UCSD-AML1 (cell line): Measurements from ENCODE around the gene C1orf167.
A peak's percentile ranks its signal among the peaks of the same experiment; 100 is the strongest.

Experiments
- DNase-seq: peaks from one replicate; lab custom pipeline; 2025; ENCODE audit not compliant: unreplicated experiment; lab: John Stamatoyannopoulos, UW

The C1orf167 gene

GRCh38 chr1:11735854-11736745 is 25.9 kb upstream of the C1orf167 start, which contains the start of gene AGTRAP:
AGTRAP (plus strand) TSS chr1:11736136; CDS start chr1:11736209, 73 bp downstream.
- DNase-seq = peak; percentile 87

GRCh38 chr1:11736746-11737639 is 25.0 kb upstream of the C1orf167 start:
- DNase-seq = peak; percentile 68

- no peak for DNase-seq
Observed at GRCh38 chr1:11738096-11738495, 23.9 kb upstream of the C1orf167 start.

- DNase-seq = peak; percentile 38
Observed at GRCh38 chr1:11738783-11739182, 23.2 kb upstream of the C1orf167 start.

- peak; percentile 51 for DNase-seq
Observed at GRCh38 chr1:11740258-11741192, 21.5 kb upstream of the C1orf167 start.

- DNase-seq = no peak
Observed at GRCh38 chr1:11741482-11741881, 20.5 kb upstream of the C1orf167 start.

- no peak for DNase-seq
Observed at GRCh38 chr1:11741919-11742558, 20.0 kb upstream of the C1orf167 start.

GRCh38 chr1:11744287-11744686 is 17.7 kb upstream of the C1orf167 start:
- DNase-seq = no peak

GRCh38 chr1:11746092-11746491 is 15.9 kb upstream of the C1orf167 start:
- no peak for DNase-seq

GRCh38 chr1:11746795-11747487 is 15.1 kb upstream of the C1orf167 start:
- DNase-seq = no peak

GRCh38 chr1:11748294-11749202 is 13.4 kb upstream of the C1orf167 start:
- DNase-seq = no peak

GRCh38 chr1:11749203-11749689 is 12.7 kb upstream of the C1orf167 start:
- peak; percentile 68 for DNase-seq

GRCh38 chr1:11749996-11750395 is 12.0 kb upstream of the C1orf167 start:
- no peak for DNase-seq

GRCh38 chr1:11751087-11751486 is 10.9 kb upstream of the C1orf167 start:
- no peak for DNase-seq

- DNase-seq = no peak
Observed at GRCh38 chr1:11752359-11753088, 9.5 kb upstream of the C1orf167 start.

GRCh38 chr1:11753555-11754208 is 8.3 kb upstream of the C1orf167 start:
- DNase-seq = no peak

- no peak for DNase-seq
Observed at GRCh38 chr1:11757047-11757446, 4.9 kb upstream of the C1orf167 start.
